Uterus (tissue), 2 donors: Measurements from ENCODE around the gene GPATCH4.

Experiments used
- POLR2A ChIP-seq, 2 donors: fragments of 450-650 bp; IDR thresholded peaks; one replicate each; pipeline ENCODE4 v1.6.1; 2016; ENCODE audit warnings: antibody characterized with exemption in 2 of 2, mild to moderate bottlenecking in 1 of 2, moderate library complexity in 1 of 2
- TF ChIP-seq, protein P1 (sequence below), 4 experiments: fragments of 200-600 bp in 2 of 4; fragments of 450-650 bp in 2 of 4; sonication (generic) in 2 of 4; IDR thresholded peaks; one replicate each; pipeline ENCODE4 v1.5.1; 2016 to 2019; ENCODE audit warnings: antibody characterized with exemption in 4 of 4, mild to moderate bottlenecking in 2 of 4, moderate library complexity in 1 of 4

GRCh38 chr1:156566436-156566835 lies 34.8 kb downstream of the GPATCH4 start:
- TF ChIP-seq, protein P1, sequence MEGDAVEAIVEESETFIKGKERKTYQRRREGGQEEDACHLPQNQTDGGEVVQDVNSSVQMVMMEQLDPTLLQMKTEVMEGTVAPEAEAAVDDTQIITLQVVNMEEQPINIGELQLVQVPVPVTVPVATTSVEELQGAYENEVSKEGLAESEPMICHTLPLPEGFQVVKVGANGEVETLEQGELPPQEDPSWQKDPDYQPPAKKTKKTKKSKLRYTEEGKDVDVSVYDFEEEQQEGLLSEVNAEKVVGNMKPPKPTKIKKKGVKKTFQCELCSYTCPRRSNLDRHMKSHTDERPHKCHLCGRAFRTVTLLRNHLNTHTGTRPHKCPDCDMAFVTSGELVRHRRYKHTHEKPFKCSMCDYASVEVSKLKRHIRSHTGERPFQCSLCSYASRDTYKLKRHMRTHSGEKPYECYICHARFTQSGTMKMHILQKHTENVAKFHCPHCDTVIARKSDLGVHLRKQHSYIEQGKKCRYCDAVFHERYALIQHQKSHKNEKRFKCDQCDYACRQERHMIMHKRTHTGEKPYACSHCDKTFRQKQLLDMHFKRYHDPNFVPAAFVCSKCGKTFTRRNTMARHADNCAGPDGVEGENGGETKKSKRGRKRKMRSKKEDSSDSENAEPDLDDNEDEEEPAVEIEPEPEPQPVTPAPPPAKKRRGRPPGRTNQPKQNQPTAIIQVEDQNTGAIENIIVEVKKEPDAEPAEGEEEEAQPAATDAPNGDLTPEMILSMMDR (IDR thresholded peaks at IDR 0.05) = no peak
- no peak for TF ChIP-seq POLR2A (IDR thresholded peaks at IDR 0.05)
